LNCAP (cell line): ENCODE results near the gene LALBA.

Experiments
- CTCF ChIP-seq: fragments of 450-650 bp; IDR thresholded peaks from 2 replicates; pipeline ENCODE4 v1.5.1; 2017; ENCODE audit warnings: mild to moderate bottlenecking

LALBA gene

GRCh38 chr12:48592591-48593086 lies 22.8 kb upstream of the LALBA start:
- no peak for TF ChIP-seq CTCF

GRCh38 chr12:48586361-48586760 lies 16.5 kb upstream of the LALBA start:
- TF ChIP-seq CTCF = no peak

GRCh38 chr12:48583728-48584127 lies 13.9 kb upstream of the LALBA start:
- no peak for TF ChIP-seq CTCF

- no peak for TF ChIP-seq CTCF
Measured at GRCh38 chr12:48580831-48581230, 11.0 kb upstream of the LALBA start.

DNA sequence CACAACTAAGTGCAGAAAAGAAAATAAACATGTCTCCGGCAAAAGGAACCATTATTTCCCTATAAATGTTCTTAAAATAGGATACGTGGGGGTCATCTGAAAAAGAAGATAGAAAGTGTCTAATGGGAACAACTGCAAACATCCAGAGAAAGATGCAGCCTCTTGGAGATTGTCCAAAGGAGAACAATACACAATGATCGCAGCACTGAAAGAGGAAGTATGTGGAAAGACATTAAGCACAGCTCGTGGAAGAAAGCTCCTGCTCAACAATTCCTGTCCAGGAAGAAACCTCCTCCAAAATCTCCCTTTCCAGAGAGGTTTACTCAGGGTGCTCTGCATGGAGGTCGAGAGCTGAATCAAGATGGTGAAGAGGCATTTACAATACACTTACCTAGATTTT lies 2.5 kb upstream of the LALBA start:
- TF ChIP-seq CTCF = no peak

DNA sequence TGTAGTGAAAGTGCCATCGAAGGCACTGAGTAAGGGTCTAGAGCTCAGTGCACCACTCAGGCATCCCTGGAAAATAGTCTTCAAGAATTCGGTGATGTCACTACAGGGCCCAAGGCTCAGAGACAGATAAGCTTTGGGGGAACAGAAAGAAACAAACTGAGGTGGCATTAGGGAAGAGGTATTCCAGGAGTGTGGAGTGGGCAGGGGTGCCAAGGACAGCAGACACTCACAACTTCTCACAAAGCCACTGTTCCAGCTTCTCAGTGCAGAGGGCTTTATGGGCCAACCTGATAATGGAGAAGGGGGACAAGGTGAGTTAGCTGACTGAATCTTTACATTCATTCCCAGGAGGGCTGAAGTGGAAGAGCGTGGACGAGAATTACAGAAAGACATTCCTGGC lies 2.1 kb downstream of the LALBA start:
- no peak for TF ChIP-seq CTCF

DNA sequence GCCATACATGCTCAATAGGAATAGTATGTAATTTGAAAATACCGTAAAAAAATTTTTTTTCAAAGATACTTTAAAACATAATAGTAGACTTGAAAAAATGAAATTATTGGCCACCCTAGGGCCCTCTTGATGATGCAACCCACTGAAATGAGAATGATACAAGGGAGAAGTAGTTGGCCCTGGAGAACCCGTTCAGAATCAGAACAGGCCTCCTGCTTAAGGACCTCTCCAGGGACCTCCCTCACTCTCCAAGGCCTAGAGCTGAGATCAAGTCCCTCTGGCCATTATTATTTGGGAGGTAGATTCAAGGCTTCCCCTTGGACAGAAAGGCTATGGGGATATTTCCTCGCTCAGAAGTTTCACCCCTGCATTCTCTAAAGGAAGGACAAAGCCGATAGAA lies 11.9 kb downstream of the LALBA start:
- TF ChIP-seq CTCF = no peak

GRCh38 chr12:48556631-48557030 lies 13.2 kb downstream of the LALBA start:
- no peak for TF ChIP-seq CTCF
